ENCODE measurements around the gene UCHL5.

DNA sequence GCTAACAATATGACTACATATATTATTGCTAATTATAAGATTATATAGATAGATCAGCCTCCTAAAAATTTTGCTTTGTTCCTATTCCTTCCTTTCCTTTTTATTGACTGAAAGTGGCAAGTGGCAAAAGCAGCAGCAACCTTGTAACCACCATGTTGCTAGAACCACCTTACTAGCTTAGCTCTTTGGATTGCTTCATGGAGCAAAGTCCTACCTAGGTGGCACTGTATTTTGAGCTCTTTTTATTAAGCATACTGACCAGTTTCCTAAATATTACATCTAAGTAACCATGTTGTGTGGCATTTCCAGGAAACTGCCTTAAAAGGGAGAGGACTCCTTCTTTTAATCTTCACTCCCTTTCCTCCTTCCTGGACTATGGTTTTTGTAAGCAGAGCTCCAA, 90.8 kb downstream of the UCHL5 start:
- TF ChIP-seq, protein P1, sequence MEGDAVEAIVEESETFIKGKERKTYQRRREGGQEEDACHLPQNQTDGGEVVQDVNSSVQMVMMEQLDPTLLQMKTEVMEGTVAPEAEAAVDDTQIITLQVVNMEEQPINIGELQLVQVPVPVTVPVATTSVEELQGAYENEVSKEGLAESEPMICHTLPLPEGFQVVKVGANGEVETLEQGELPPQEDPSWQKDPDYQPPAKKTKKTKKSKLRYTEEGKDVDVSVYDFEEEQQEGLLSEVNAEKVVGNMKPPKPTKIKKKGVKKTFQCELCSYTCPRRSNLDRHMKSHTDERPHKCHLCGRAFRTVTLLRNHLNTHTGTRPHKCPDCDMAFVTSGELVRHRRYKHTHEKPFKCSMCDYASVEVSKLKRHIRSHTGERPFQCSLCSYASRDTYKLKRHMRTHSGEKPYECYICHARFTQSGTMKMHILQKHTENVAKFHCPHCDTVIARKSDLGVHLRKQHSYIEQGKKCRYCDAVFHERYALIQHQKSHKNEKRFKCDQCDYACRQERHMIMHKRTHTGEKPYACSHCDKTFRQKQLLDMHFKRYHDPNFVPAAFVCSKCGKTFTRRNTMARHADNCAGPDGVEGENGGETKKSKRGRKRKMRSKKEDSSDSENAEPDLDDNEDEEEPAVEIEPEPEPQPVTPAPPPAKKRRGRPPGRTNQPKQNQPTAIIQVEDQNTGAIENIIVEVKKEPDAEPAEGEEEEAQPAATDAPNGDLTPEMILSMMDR (IDR thresholded peaks at IDR 0.05), result no peak
- no peak for TF ChIP-seq POLR2AphosphoS5 (IDR thresholded peaks at IDR 0.05)
